ENCODE results near the gene TRIP10.
"Not testable (repeated sequence)": the region's sequence is repeated elsewhere in the genome, so short reads cannot be mapped to it uniquely, and the experiment has no call there.

The TRIP10 gene

DNA sequence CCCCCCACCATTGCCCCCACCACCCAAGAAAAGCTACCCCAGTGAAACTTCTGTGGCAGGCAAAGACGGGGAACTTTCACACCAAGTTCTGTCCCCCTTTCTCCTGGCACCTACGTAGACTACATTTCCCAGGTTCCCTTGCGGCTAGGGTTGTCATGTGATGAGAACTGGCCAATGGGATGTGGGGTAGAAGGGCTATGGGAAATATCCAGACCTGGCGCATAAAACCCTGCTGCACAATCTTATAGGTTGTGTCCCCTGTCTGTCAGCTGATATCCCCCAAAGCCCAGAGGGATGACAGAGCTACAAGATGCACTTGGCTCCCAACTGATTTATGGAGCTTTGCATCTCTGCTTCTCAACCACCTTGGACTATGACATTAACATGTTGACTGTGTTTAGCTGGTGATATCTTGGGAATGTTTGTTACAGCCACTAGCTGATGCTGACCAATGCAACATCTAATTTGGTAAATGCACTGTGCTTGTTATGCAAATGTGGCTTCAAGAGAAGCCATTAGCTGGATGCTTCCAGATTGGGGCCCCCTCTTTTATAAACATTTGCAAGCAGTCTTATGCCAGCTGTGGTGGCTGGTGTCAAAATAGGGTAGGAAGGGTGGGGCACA, 21.7 kb downstream of the TRIP10 start:
- no peak for DNase-seq (ENCODE audit: low read depth, low spot score)
- CTCF ChIA-PET: interaction anchor here (1.2 kb wide), 1 partner anchor 102 kb away, joined by 4 read pairs; no protein-coding TSS in a partner anchor
- POLR2A ChIA-PET: interaction anchor here (0.6 kb wide), 1 partner anchor 10 kb away, joined by 3 read pairs; no protein-coding TSS in a partner anchor
- no peak for TF ChIP-seq CTCF (IDR thresholded peaks at IDR 0.05; ENCODE audit: insufficient read depth, low read length, missing control alignments)
- no peak overlapping the region for H3K4me3 ChIP-seq (ENCODE audit: low read depth, low read length)

GRCh38 chr19:6762253-6762797, 22.8 kb downstream of the TRIP10 start:
- POLR2A ChIA-PET; H3K4me3 ChIP-seq (ENCODE audit: low read depth, low read length); DNase-seq (ENCODE audit: low read depth, low spot score); CTCF ChIA-PET: not testable (repeated sequence)

DNA sequence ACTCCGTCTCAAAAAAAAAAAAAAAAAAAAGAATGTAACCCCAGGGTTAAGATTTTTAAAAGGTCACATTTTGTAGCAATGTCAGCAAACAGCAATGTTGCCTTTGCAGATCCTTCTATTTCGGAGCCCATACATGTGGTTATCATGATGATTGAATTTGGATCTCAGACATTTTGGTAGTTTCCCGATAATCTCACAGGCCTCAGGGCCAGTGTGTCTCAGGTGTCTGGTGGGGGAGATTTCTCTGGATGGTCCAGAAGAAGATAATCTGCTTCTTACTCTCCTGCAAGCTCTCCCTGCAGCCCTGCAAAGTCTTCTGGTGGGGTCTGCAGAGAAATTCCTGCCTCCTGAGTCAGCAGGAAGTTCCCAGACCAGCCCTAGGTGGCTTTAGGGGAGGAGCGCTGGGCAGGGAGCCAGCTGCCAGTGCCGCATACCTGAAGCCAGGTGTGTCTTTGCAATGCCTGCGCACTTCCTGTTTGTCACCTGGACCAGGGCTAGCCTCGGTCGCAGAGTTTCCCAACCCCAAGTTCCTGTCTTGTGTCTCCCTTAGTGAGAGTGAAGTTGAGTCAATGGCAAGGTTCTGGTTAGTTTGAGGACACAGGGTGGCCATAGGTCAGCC, 26.4 kb downstream of the TRIP10 start:
- DNase-seq (ENCODE audit: low read depth, low spot score): no peak
- CTCF ChIA-PET: no interaction called here
- no peak for TF ChIP-seq CTCF (IDR thresholded peaks at IDR 0.05; ENCODE audit: insufficient read depth, low read length, missing control alignments)
- no peak overlapping the region for H3K4me3 ChIP-seq (ENCODE audit: low read depth, low read length)
- POLR2A ChIA-PET: no interaction called here

GRCh38 chr19:6766357-6767080, 27.0 kb downstream of the TRIP10 start:
- ChIA-PET CTCF (interaction anchor here (0.8 kb wide), 1 partner anchor 176 kb away, joined by 3 read pairs; no protein-coding TSS in a partner anchor), POLR2A (no interaction called here)
- no peak for DNase-seq (ENCODE audit: low read depth, low spot score)
- no peak overlapping the region for H3K4me3 ChIP-seq (ENCODE audit: low read depth, low read length)
- no peak for TF ChIP-seq CTCF (IDR thresholded peaks at IDR 0.05; ENCODE audit: insufficient read depth, low read length, missing control alignments)

- no peak overlapping the region for H3K4me3 ChIP-seq (ENCODE audit: low read depth, low read length)
- ChIA-PET CTCF (interaction anchor here (0.8 kb wide), 1 partner anchor 177 kb away, joined by 3 read pairs; no protein-coding TSS in a partner anchor), POLR2A (no interaction called here)
- no peak for TF ChIP-seq CTCF (IDR thresholded peaks at IDR 0.05; ENCODE audit: insufficient read depth, low read length, missing control alignments)
- DNase-seq (ENCODE audit: low read depth, low spot score): no peak
Measured at GRCh38 chr19:6767081-6767356, 27.5 kb downstream of the TRIP10 start.

GRCh38 chr19:6767357-6768235, 28.1 kb downstream of the TRIP10 start, which contains the start of gene SH2D3A:
Gene SH2D3A (minus strand): TSS chr19:6767435. CDS start chr19:6763748, 3,687 bp downstream.
- no peak for TF ChIP-seq CTCF (IDR thresholded peaks at IDR 0.05; ENCODE audit: insufficient read depth, low read length, missing control alignments)
- H3K4me3 ChIP-seq (ENCODE audit: low read depth, low read length): no peak within 1 kb of the TSS
- ChIA-PET POLR2A (no interaction called here), CTCF (interaction anchor here (0.8 kb wide), 1 partner anchor 177 kb away, joined by 3 read pairs; no protein-coding TSS in a partner anchor)
- DNase-seq (ENCODE audit: low read depth, low spot score): no peak
